Posterior vena cava (tissue), 2 donors: ENCODE data around the gene MYO1C. TPM values are rescaled to one million over a fixed set of nuclear protein-coding genes. Genes with fewer than 3 reads are reported as not detected.
"Not testable (repeated sequence)": the region's sequence is repeated elsewhere in the genome, so short reads cannot be mapped to it uniquely, and the experiment has no call there.

Experiments
- DNase-seq: peaks from one replicate; pipeline ENCODE4 v3.0.0-alpha.2; 2020; ENCODE audit warnings: low spot score
- intact Hi-C, 2 donors: fragments of 100-400 bp; cut with DNase I; formaldehyde crosslinking; loops; one replicate each; pipeline versions ENCODE4 v1.14.1 to v1.14.2; 2022 to 2023
- total RNA-seq, 2 donors: library from RNA; stranded (reverse); fragmentation: NEBNext Ultra II Directional; extraction: Animal tissue kit (Norgen Biotek cat#: 25700); gene quantifications; one replicate each; pipeline ENCODE4 v1.2.1, GENCODE V29; 2021
- donor health status: DM: yes; HTN: yes; CAD: no.
- donor health status: DM: yes; HTN: yes; CAD: no.

The MYO1C gene
- total RNA-seq, 2 donors from 2014 or later = 270 to 381 TPM

- DNase-seq = no peak
- intact Hi-C loops = loop anchor here (5.0 to 10.0 kb wide), 2 partner anchors 56 to 239 kb away; partner anchors contain the start of genes BHLHA9 (in 1 of the 2) and CRK (in 1 of the 2)
Measured at GRCh38 chr17:1511290-1511689, 18.8 kb upstream of the MYO1C start.

- intact Hi-C loops = no loop called here
- no peak for DNase-seq
Measured at GRCh38 chr17:1509290-1509881, 16.9 kb upstream of the MYO1C start.

- DNase-seq, intact Hi-C loops: not testable (repeated sequence)
Measured at GRCh38 chr17:1508709-1509108, 16.2 kb upstream of the MYO1C start.

- DNase-seq = no peak
- intact Hi-C loops = no loop called here
Measured at GRCh38 chr17:1506649-1507267, 14.3 kb upstream of the MYO1C start.

- no peak for DNase-seq
- intact Hi-C loops = no loop called here
Measured at GRCh38 chr17:1505586-1505985, 13.1 kb upstream of the MYO1C start.

GRCh38 chr17:1504866-1505265 lies 12.4 kb upstream of the MYO1C start:
- no peak for DNase-seq
- intact Hi-C loops = no loop called here

- no peak for DNase-seq
- intact Hi-C loops = no loop called here
Measured at GRCh38 chr17:1503699-1504098, 11.2 kb upstream of the MYO1C start.

GRCh38 chr17:1498869-1499268 lies 6.4 kb upstream of the MYO1C start:
- DNase-seq = no peak
- intact Hi-C loops = loop anchor here (10.0 kb wide), 1 partner anchor 134 kb away; no protein-coding TSS in a partner anchor

GRCh38 chr17:1498233-1498632 lies 5.7 kb upstream of the MYO1C start:
- intact Hi-C loops = loop anchor here (10.0 kb wide), 1 partner anchor 133 kb away; no protein-coding TSS in a partner anchor
- DNase-seq = no peak

GRCh38 chr17:1497831-1498230 lies 5.3 kb upstream of the MYO1C start:
- DNase-seq = no peak
- intact Hi-C loops = loop anchor here (10.0 kb wide), 1 partner anchor 133 kb away; no protein-coding TSS in a partner anchor

GRCh38 chr17:1496869-1497268 lies 4.4 kb upstream of the MYO1C start:
- intact Hi-C loops = loop anchor here (10.0 kb wide), 1 partner anchor 132 kb away; no protein-coding TSS in a partner anchor
- no peak for DNase-seq

GRCh38 chr17:1495265-1495989 lies 2.9 kb upstream of the MYO1C start:
- DNase-seq = no peak
- intact Hi-C loops = loop anchor here (10.0 kb wide), 1 partner anchor 131 kb away; no protein-coding TSS in a partner anchor

- intact Hi-C loops = loop anchor here (10.0 kb wide), 1 partner anchor 130 kb away; no protein-coding TSS in a partner anchor
- no peak for DNase-seq
Measured at GRCh38 chr17:1494736-1495253, 2.3 kb upstream of the MYO1C start.

GRCh38 chr17:1494203-1494602 lies 1.7 kb upstream of the MYO1C start:
- intact Hi-C loops = loop anchor here (10.0 kb wide), 1 partner anchor 129 kb away; no protein-coding TSS in a partner anchor
- DNase-seq = no peak

- intact Hi-C loops = loop anchor here (10.0 kb wide), 1 partner anchor 129 kb away; no protein-coding TSS in a partner anchor
- DNase-seq = no peak
Measured at GRCh38 chr17:1493291-1493980, 950 bp upstream of the MYO1C start.

GRCh38 chr17:1491443-1492248 lies 840 bp downstream of the MYO1C start:
- intact Hi-C loops = loop anchor here (10.0 kb wide), 1 partner anchor 127 kb away; no protein-coding TSS in a partner anchor

GRCh38 chr17:1490643-1491442 lies 1.6 kb downstream of the MYO1C start:
- DNase-seq = peak; percentile 94
- intact Hi-C loops = loop anchor here (10.0 kb wide), 1 partner anchor 126 kb away; no protein-coding TSS in a partner anchor

More at GRCh38 chr17:1491443-1492248, 840 bp downstream of the MYO1C start:
- peak; percentile 91 for DNase-seq
